Measurements from ENCODE around the gene KCNIP3.

KCNIP3 gene

GRCh38 chr2:95262896-95263542, 34.1 kb upstream of the KCNIP3 start:
- Histone ChIP-seq H4K20me1 (ENCODE audit: insufficient read depth) (no peaks in the 10 kb centered on the region), H3K4me1 (ENCODE audit: low read depth, poor library complexity, severe bottlenecking) (no peaks in the 10 kb centered on the region), H3K9ac (no peak overlapping the region), H2AFZ (ENCODE audit: low read depth) (no peak overlapping the region), H3K4me3 (IDR thresholded peaks at IDR 0.05; ENCODE audit: insufficient read depth, low read depth, low read length) (no peak overlapping the region), H3K27me3 (ENCODE audit: insufficient read depth, low read depth) (no peaks in the 10 kb centered on the region), H3K4me2 (no peak overlapping the region), H3K79me2 (ENCODE audit: insufficient read depth, low read depth) (no peaks in the 10 kb centered on the region), H3K27ac (no peak overlapping the region), H3K36me3 (ENCODE audit: insufficient read depth) (no peaks in the 10 kb centered on the region)
- no peak for TF ChIP-seq CTCF (conservative IDR thresholded peaks at IDR 0.05; ENCODE audit: low read depth, low read length)

- Histone ChIP-seq H3K27me3 (ENCODE audit: insufficient read depth, low read depth) (no peaks in the 10 kb centered on the region), H3K4me3 (IDR thresholded peaks at IDR 0.05; ENCODE audit: insufficient read depth, low read depth, low read length) (no peak overlapping the region), H3K79me2 (ENCODE audit: insufficient read depth, low read depth) (no peaks in the 10 kb centered on the region), H3K27ac (no peak overlapping the region), H3K9ac (no peak overlapping the region), H4K20me1 (ENCODE audit: insufficient read depth) (no peaks in the 10 kb centered on the region), H3K4me1 (ENCODE audit: low read depth, poor library complexity, severe bottlenecking) (no peaks in the 10 kb centered on the region), H3K36me3 (ENCODE audit: insufficient read depth) (no peaks in the 10 kb centered on the region), H2AFZ (ENCODE audit: low read depth) (no peak overlapping the region), H3K4me2 (no peak overlapping the region)
- TF ChIP-seq CTCF (conservative IDR thresholded peaks at IDR 0.05; ENCODE audit: low read depth, low read length): no peak
These were observed 32.5 kb upstream of the KCNIP3 start for GRCh38 chr2:95264624-95265023.

- no peak for TF ChIP-seq CTCF (conservative IDR thresholded peaks at IDR 0.05; ENCODE audit: low read depth, low read length)
- no peak overlapping the region for H3K4me3 ChIP-seq (IDR thresholded peaks at IDR 0.05; ENCODE audit: insufficient read depth, low read depth, low read length)
- no peaks in the 10 kb centered on the region for H3K4me1 ChIP-seq (ENCODE audit: low read depth, poor library complexity, severe bottlenecking)
- no peaks in the 10 kb centered on the region for H3K36me3 ChIP-seq (ENCODE audit: insufficient read depth)
- no peak overlapping the region for H3K9ac ChIP-seq
- H4K20me1 ChIP-seq (ENCODE audit: insufficient read depth): no peaks in the 10 kb centered on the region
- no peak overlapping the region for H2AFZ ChIP-seq (ENCODE audit: low read depth)
- no peak overlapping the region for H3K27ac ChIP-seq
- no peak overlapping the region for H3K4me2 ChIP-seq
- H3K79me2 ChIP-seq (ENCODE audit: insufficient read depth, low read depth): no peaks in the 10 kb centered on the region
- no peaks in the 10 kb centered on the region for H3K27me3 ChIP-seq (ENCODE audit: insufficient read depth, low read depth)
These were observed 32.0 kb upstream of the KCNIP3 start for GRCh38 chr2:95265182-95265581.

GRCh38 chr2:95266781-95267430, 30.2 kb upstream of the KCNIP3 start:
- H3K4me2 ChIP-seq: no peak overlapping the region
- no peak overlapping the region for H3K27ac ChIP-seq
- H3K27me3 ChIP-seq (ENCODE audit: insufficient read depth, low read depth): no peaks in the 10 kb centered on the region
- H3K79me2 ChIP-seq (ENCODE audit: insufficient read depth, low read depth): no peaks in the 10 kb centered on the region
- H2AFZ ChIP-seq (ENCODE audit: low read depth): no peak overlapping the region
- no peaks in the 10 kb centered on the region for H3K4me1 ChIP-seq (ENCODE audit: low read depth, poor library complexity, severe bottlenecking)
- H3K9ac ChIP-seq: no peak overlapping the region
- no peak for TF ChIP-seq CTCF (conservative IDR thresholded peaks at IDR 0.05; ENCODE audit: low read depth, low read length)
- H3K4me3 ChIP-seq (IDR thresholded peaks at IDR 0.05; ENCODE audit: insufficient read depth, low read depth, low read length): no peak overlapping the region
- H4K20me1 ChIP-seq (ENCODE audit: insufficient read depth): no peaks in the 10 kb centered on the region
- no peaks in the 10 kb centered on the region for H3K36me3 ChIP-seq (ENCODE audit: insufficient read depth)
